K562 (cell line): Measurements from ENCODE around the gene CDH6. TPM values are rescaled to one million over a fixed set of nuclear protein-coding genes. Genes with fewer than 3 reads are reported as not detected.

Experiments used
- E4F1 ChIP-seq: fragments of 250-450 bp; sonication (Bioruptor Pico); IDR thresholded peaks from 2 replicates; pipeline ENCODE4 v1.5.0; 2021; ENCODE audit warnings: mild to moderate bottlenecking, borderline replicate concordance
- ELK1 ChIP-seq: sonication (generic); formaldehyde crosslinking; IDR thresholded peaks from 2 replicates; pipeline ENCODE4 v1.8.1; 2022; ENCODE audit warnings: missing genetic modification reagents
- HDAC3 ChIP-seq: fragments of 450-650 bp; IDR thresholded peaks from 2 replicates; pipeline ENCODE4 v1.6.1; 2018; ENCODE audit warnings: borderline replicate concordance, mild to moderate bottlenecking, moderate library complexity; ENCODE audit not compliant: partially characterized antibody
- HOMEZ ChIP-seq: fragments of 250-450 bp; sonication (Bioruptor Pico); IDR thresholded peaks from 2 replicates; pipeline ENCODE4 v1.4.0; 2020; ENCODE audit warnings: mild to moderate bottlenecking, moderate library complexity
- LEF1 ChIP-seq: fragments of 450-650 bp; IDR thresholded peaks from 2 replicates; pipeline ENCODE4 v1.6.1; 2016; ENCODE audit warnings: mild to moderate bottlenecking
- MAFF ChIP-seq: IDR thresholded peaks from 2 replicates; pipeline ENCODE4 v1.6.1; 2012; ENCODE audit warnings: low read length, improper control_type of control experiment
- MAFK ChIP-seq: IDR thresholded peaks from 2 replicates; pipeline ENCODE4 v1.6.1; 2011; ENCODE audit warnings: low read length, improper control_type of control experiment
- NFYB ChIP-seq: IDR thresholded peaks from 2 replicates; pipeline ENCODE4 v1.6.1; 2011; ENCODE audit warnings: mild to moderate bottlenecking, moderate library complexity; ENCODE audit not compliant: insufficient read length; ENCODE audit errors: extremely low read depth
- POLR2A ChIP-seq: fragments of 450-650 bp; conservative IDR thresholded peaks from 2 replicates; pipeline ENCODE4 v1.6.1; 2016
- RNF2 ChIP-seq: sonication (generic); IDR thresholded peaks from 2 replicates; pipeline ENCODE4 v1.6.1; 2016
- STAT5A ChIP-seq: IDR thresholded peaks from 2 replicates; pipeline ENCODE4 v1.6.1; 2012; ENCODE audit warnings: low read length, inconsistent platforms, borderline replicate concordance
- ZNF316 ChIP-seq: fragments of 450-650 bp; IDR thresholded peaks from 2 replicates; pipeline ENCODE4 v1.6.1; 2016
- ZNF431 ChIP-seq: sonication (generic); formaldehyde crosslinking; IDR thresholded peaks from 2 replicates; pipeline ENCODE4 v1.8.0; 2022; ENCODE audit warnings: mild to moderate bottlenecking, missing genetic modification reagents
- polyA plus RNA-seq, 8 experiments: library from polyadenylated mRNA; depleted of rRNA in 4 of 8; stranded (reverse) in 5 of 8; unstranded in 3 of 8; fragments of >200 nt; fragmentation: Nextera tagmentation in 2 of 8; fragmentation: Illumina TruSeq in 1 of 8; extraction: Ambion mirVana in 2 of 8; extraction: Trizol in 1 of 8; gene quantifications; 2 replicates each; pipeline versions ENCODE4 v1.2.1 to v1.2.3, GENCODE V29; 2011 to 2014; ENCODE audit warnings: inconsistent platforms in 1 of 8, missing spikeins in 1 of 8
- total RNA-seq, 7 experiments: library from RNA; depleted of rRNA in 6 of 7; stranded (reverse); fragments of >200 nt in 6 of 7; fragmentation: Illumina TruSeq in 2 of 7; extraction: Trizol in 2 of 7; gene quantifications; 2 replicates each; pipeline versions ENCODE4 v1.2.1 to v1.2.3, GENCODE V29; 2011 to 2021; ENCODE audit warnings: low replicate concordance in 1 of 7

CDH6 gene
- total and polyA plus RNA-seq, 9 of the 15 experiments (the other 6 are each of a cell fraction or from before 2014, with no cell fraction given), result not detected

- no peak for TF ChIP-seq E4F1
- no peak for TF ChIP-seq STAT5A
- TF ChIP-seq LEF1, result no peak
- no peak for TF ChIP-seq POLR2A
- TF ChIP-seq RNF2, result no peak
- TF ChIP-seq MAFF, result peak; percentile 86
- TF ChIP-seq HOMEZ (CRISPR knock-in tag), result no peak
- no peak for TF ChIP-seq ELK1 (CRISPR knock-in tag)
- no peak for TF ChIP-seq ZNF431
- TF ChIP-seq HDAC3, result no peak
- TF ChIP-seq NFYB, result no peak
- peak; percentile 81 for TF ChIP-seq MAFK
- TF ChIP-seq ZNF316, result peak; percentile 91
Observed at GRCh38 chr5:31148959-31149475, 44.5 kb upstream of the CDH6 start (continued).
